Measurements from ENCODE around the gene KDM4B. TPM values are rescaled to one million over a fixed set of nuclear protein-coding genes. Genes with fewer than 3 reads are reported as not detected.

KDM4B gene
- polyA plus RNA-seq, 3 donors: 6.4 to 22.7 (median 12.7) TPM

GRCh38 chr19:5137114-5137513, 168.2 kb downstream of the KDM4B start:
- Histone ChIP-seq H3K79me2 (ENCODE audit: insufficient read depth, low read length) (no peaks in the 10 kb centered on the region), H3K36me3 (replicated peaks in 1 of 2; ENCODE audit: control insufficient read depth in 1 of 2, insufficient read depth in 2 of 2, low read length in 2 of 2) (peaks cover 91 to 96% of the 10 kb centered on the region in 2 donors), H3K4me3 (replicated peaks in 1 of 3; ENCODE audit: low read depth in 2 of 3, low read length in 3 of 3) (no peak overlapping the region), H4K20me1 (ENCODE audit: insufficient read depth, low read length) (peaks cover 95% of the 10 kb centered on the region), H3K4me1 (ENCODE audit: control insufficient read depth in 1 of 2, insufficient read depth in 2 of 2, low read length in 2 of 2) (peaks cover 15 to 21% of the 10 kb centered on the region in 2 donors), H2AFZ (ENCODE audit: insufficient read depth, low read depth, low read length, poor library complexity, severe bottlenecking) (no peak overlapping the region), H3K9ac (ENCODE audit: insufficient read depth, low read length, poor library complexity, severe bottlenecking) (no peak overlapping the region), H3K9me3 (replicated peaks in 1 of 2; ENCODE audit: control insufficient read depth in 1 of 2, insufficient read depth in 1 of 2, low read length in 2 of 2) (no peaks in the 10 kb centered on the region), H3K4me2 (replicated peaks; ENCODE audit: extremely low read depth, low read length, poor library complexity, severe bottlenecking) (no peak overlapping the region), H3K27ac (ENCODE audit: low read depth in 1 of 2, low read length in 2 of 2) (no peak overlapping the region), H3K27me3 (ENCODE audit: control insufficient read depth in 2 of 2, insufficient read depth in 2 of 2, low read length in 2 of 2) (peaks cover 0 to 4% of the 10 kb centered on the region in 2 donors)
- H3K36me3 Mint-ChIP-seq: peaks cover 90 to 98% of the 10 kb centered on the region in 2 donors
- H3K9me3 Mint-ChIP-seq: peaks cover 0 to 6% (median 2%) of the 10 kb centered on the region in 7 donors
- TF ChIP-seq CTCF (IDR thresholded peaks at IDR 0.05): no peak
- no peak overlapping the region for H3K27ac Mint-ChIP-seq
- H3K4me1 Mint-ChIP-seq: peaks cover 25% of the 10 kb centered on the region
- no peak overlapping the region for H3K4me3 Mint-ChIP-seq
- peaks cover 3 to 32% (median 13%) of the 10 kb centered on the region in 3 donors for H3K27me3 Mint-ChIP-seq (ENCODE audit: low read depth in 3 of 3)
- WGBS (ENCODE audit: insufficient coverage): 92% methylated on average over 19 of the region's 22 CpGs
- intact Hi-C loops (cut with micrococcal nuclease): no loop called here
- DNase-seq: no peak

GRCh38 chr19:5137571-5138124, 168.7 kb downstream of the KDM4B start:
- peaks cover 0 to 5% (median 2%) of the 10 kb centered on the region in 7 donors for H3K9me3 Mint-ChIP-seq
- Histone ChIP-seq H4K20me1 (ENCODE audit: insufficient read depth, low read length) (peaks cover 97% of the 10 kb centered on the region), H3K36me3 (replicated peaks in 1 of 2; ENCODE audit: control insufficient read depth in 1 of 2, insufficient read depth in 2 of 2, low read length in 2 of 2) (peaks cover 91 to 96% of the 10 kb centered on the region in 2 donors), H3K4me2 (replicated peaks; ENCODE audit: extremely low read depth, low read length, poor library complexity, severe bottlenecking) (no peak overlapping the region), H3K4me1 (ENCODE audit: control insufficient read depth in 1 of 2, insufficient read depth in 2 of 2, low read length in 2 of 2) (peaks cover 15 to 21% of the 10 kb centered on the region in 2 donors), H3K9me3 (replicated peaks in 1 of 2; ENCODE audit: control insufficient read depth in 1 of 2, insufficient read depth in 1 of 2, low read length in 2 of 2) (no peaks in the 10 kb centered on the region), H3K27me3 (ENCODE audit: control insufficient read depth in 2 of 2, insufficient read depth in 2 of 2, low read length in 2 of 2) (peaks cover 0 to 4% of the 10 kb centered on the region in 2 donors), H3K9ac (ENCODE audit: insufficient read depth, low read length, poor library complexity, severe bottlenecking) (no peak overlapping the region), H3K79me2 (ENCODE audit: insufficient read depth, low read length) (no peaks in the 10 kb centered on the region), H3K27ac (ENCODE audit: low read depth in 1 of 2, low read length in 2 of 2) (no peak overlapping the region), H2AFZ (ENCODE audit: insufficient read depth, low read depth, low read length, poor library complexity, severe bottlenecking) (no peak overlapping the region), H3K4me3 (replicated peaks in 1 of 3; ENCODE audit: low read depth in 2 of 3, low read length in 3 of 3) (no peak overlapping the region)
- H3K4me3 Mint-ChIP-seq: no peak overlapping the region
- WGBS (ENCODE audit: insufficient coverage): 94% methylated on average over 28 of the region's 29 CpGs
- H3K27me3 Mint-ChIP-seq (ENCODE audit: low read depth in 3 of 3): peaks cover 3 to 32% (median 13%) of the 10 kb centered on the region in 3 donors
- peaks cover 88 to 98% of the 10 kb centered on the region in 2 donors for H3K36me3 Mint-ChIP-seq
- H3K27ac Mint-ChIP-seq: no peak overlapping the region
- H3K4me1 Mint-ChIP-seq: peaks cover 25% of the 10 kb centered on the region
- TF ChIP-seq CTCF (IDR thresholded peaks at IDR 0.05): no peak
- intact Hi-C loops (cut with micrococcal nuclease): no loop called here
- no peak for DNase-seq

Data from CD14-positive monocyte (primary cell).